GM18873 (cell line): ENCODE measurements around the gene TSPAN1.
"Not testable (repeated sequence)": the region's sequence is repeated elsewhere in the genome, so short reads cannot be mapped to it uniquely, and the experiment has no call there.

Experiments
- ATAC-seq: cut with Tn5 transposase; IDR thresholded peaks from one replicate; pipeline ENCODE4 v1.9.1; 2021; ENCODE audit warnings: mild to moderate bottlenecking, moderate library complexity, moderate number of reproducible peaks; ENCODE audit not compliant: unreplicated experiment, low FRiP score

The TSPAN1 gene

DNA sequence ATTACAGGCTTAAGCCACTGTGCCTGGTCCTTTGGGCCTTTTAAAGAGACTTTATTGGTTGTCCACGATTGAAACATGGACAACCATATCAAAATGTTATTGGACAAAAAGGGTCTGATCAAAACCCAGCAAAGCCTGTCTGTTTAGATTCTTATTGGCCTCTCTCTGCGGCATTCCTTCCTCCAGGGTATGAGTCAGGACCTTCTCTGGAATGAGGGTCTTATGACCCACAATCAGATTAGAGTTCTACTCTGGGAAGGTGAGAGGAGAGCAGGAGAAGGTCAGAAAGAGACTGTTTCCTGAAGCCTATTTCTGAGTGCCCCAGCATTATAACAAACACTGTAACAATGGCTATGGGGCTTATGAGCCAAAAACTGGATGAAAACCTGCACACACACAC, 36.2 kb downstream of the TSPAN1 start:
- no peak for ATAC-seq

DNA sequence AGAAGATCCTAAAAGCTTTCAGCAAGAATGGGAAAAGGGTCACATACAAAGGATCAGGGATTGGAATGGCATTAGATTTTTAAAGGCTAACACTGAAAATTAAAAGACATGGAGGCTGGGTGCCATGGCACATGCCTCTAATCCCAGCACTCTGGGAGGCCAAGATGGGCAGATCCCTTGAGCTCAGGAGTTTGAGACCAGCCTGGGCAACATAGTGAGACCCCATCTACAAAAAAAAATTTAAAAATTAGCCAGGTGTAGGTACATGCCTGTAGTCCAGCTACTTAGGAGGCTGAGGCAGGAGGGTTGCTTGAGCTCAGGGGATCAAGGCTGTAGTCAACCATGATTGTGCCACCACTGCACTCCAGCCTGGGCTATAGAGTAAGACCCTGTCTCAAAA, 40.6 kb downstream of the TSPAN1 start:
- no peak for ATAC-seq

DNA sequence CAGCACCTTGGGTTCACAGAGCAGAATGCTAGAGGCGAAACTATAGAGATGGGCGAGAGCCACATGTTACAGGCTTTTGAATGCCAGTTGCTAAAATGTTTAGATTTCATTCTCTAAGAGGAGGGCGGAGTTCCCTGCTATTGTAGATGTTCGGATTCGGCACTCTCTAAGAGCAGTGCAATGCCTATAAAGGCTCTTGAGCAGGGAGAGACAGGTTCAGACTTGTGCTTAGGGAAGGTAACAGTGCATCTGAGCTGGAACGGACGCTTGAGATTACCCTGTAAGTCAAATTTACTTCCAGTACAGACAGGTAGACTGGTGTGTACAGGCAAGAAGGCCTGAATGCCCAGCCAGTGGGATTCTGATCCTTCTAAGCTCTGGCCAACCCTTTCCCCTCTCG, 43.6 kb downstream of the TSPAN1 start:
- ATAC-seq = no peak

DNA sequence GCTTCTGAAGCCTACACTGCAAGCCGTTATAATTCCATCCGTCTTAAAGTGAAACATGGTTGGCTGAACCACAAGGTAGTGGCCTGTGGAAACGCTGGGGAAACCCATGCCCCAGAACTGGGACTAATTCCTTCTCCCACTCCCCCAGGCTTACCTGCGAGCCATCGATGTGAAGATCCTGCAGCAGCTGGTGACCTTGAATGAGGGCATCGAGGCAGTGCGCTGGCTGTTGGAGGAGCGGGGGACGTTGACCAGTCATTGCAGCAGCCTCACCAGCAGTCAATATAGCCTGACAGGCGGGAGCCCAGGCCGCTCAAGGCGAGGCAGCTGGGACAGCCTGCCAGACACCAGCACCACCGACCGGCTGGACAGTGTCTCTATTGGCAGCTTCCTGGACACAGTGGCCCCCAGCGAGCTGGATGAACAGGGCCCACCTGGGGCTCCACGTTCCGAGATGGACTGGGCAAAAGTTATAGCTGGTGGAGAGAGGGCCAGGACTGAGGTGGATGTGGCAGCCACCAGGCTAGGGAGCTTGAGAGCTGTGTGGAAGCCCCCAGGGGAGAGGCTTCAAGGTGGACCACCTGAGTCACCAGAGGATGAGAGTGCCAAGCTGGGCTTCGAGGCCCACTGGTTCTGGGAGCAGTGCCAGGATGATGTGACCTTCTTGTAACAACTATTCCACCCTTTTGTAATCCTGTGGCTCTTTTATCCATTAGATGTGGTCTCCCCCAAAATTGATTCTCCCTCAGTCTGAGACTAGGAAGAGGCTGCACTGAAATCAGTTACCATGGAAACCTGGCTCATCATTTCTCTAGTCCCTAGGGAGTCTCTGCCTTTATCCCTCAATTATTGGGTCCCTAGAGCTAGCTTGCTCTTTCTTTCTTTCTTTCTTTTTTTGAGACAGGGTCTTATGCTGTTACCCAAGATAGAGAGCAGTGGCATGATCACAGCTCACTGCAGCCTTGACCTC, 44.9 kb downstream of the TSPAN1 start:
- no peak for ATAC-seq

DNA sequence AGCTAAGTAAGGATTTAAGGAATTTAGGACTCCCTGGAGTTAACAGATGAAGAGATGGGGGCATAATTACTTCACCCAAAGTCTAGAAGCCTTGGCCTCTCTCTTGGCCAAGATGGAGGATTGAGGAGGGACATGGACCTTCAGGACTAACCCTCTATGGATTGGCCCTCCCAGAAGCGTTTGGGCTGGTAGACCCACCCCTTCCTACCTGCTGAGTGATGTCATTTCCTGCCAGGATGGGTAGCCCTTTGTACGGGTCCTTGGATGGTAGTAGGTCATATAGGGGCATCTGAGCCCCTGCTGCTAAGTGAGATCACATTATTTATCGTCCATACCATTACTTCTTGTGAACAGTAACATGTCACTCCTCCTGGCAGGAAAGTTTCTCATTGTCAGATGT, 45.9 kb downstream of the TSPAN1 start:
- ATAC-seq = no peak

DNA sequence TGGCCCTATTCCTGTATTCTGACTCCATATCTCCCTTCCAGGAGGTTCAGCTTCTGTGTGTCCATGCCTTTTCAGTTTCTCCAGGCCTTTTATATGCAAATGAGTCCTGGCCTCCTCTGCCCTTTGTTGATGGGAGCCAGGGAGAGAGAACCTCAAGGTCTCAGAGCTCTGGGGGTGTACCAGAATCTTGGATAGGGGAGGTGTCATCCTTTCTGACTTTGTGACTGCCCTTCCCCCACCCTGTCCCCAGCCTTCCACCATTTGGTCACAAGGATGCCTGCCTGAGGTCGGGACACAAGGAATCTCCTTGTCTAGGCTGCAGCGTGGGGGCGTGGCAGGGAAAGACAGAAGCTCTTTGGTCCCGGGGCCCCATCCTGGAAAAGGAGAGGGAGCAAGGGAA, 46.9 kb downstream of the TSPAN1 start:
- ATAC-seq = no peak

DNA sequence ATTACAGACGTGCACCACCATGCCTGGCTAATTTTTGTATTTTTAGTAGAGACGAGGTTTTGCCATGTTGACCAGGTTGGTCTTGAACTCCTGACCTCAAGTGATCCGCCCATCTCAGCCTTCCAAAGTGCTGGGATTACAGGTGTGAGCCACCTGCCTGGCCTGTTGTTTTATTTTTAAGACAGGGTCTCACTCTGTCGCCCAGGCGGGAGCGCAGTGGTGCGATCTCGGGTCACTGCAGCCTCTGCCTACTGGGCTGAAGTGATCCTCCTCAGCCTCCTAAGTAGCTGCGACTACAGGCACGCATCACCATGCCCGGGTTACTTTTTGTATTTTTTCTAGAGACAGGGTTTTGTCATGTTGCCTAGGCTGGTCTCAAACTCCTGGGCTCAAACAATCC, 48.2 kb downstream of the TSPAN1 start:
- not testable (repeated sequence) for ATAC-seq

DNA sequence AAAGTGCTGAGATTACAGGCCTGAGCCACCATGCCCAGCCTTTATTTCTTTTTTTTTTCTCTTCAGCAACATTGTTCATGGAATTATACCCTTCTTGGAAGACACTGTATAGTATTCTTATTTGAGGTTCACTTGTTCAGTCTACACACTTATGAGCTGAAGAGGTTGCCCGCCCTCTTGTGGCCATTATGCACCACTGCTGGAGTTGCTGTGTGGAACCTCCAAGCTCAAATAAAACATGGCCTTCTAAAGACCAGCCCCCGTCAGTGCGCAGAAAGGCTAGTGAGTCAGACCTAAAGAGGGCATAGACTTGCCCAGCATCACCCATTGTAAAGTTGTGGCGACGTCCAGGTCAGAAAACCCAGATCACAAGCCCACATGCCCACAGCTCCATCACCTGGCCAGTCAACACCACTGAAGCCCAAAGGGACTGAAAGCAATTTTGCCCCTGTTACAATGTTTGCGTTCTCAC, 48.6 kb downstream of the TSPAN1 start:
- no peak for ATAC-seq

DNA sequence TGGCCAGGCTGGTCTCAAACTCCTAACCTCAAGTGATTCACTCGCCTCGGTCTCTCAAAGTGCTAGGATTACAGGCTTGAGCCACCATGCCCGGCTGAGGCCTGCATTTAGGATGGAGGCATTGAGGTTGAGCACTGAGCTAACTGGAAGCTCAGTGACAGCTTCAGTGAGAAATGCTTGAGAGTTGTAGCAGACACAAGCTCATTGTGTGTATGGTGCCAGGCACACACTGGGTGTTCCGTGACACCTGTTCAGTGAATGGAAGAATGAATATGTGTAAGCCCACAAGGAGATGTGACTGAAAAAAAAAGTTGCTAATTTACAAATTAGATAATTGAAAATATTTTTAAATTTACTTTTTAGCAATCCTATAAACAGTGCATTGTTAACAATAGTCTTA, 50.1 kb downstream of the TSPAN1 start:
- ATAC-seq = no peak

DNA sequence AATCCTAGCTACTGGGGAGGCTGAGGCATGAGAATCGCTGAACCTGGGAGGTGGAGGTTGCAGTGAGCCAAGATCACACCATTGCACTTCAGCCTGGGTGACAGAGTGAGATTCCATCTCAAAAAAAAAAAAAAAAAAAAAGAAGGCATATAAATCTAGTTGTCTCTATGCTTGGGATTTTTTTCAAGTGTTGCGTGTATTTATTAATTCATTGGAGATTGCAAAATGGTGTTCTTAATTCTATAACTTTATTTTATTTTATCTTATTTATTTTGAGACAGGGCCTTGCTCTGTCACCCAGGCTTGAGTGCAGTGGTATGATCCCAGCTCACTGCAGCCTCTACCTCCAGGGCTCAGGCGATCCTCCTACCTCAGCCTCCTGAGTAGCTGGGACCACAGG, 56.3 kb downstream of the TSPAN1 start:
- not testable (repeated sequence) for ATAC-seq
